Measurements from ENCODE around the gene ATP4B. TPM values are rescaled to one million over a fixed set of nuclear protein-coding genes. Genes with fewer than 3 reads are reported as not detected.

ATP4B gene
- polyA plus RNA-seq, 1 donor (not counting 4 experiments of a cell fraction or from before 2014, with no cell fraction given), result not detected

DNA sequence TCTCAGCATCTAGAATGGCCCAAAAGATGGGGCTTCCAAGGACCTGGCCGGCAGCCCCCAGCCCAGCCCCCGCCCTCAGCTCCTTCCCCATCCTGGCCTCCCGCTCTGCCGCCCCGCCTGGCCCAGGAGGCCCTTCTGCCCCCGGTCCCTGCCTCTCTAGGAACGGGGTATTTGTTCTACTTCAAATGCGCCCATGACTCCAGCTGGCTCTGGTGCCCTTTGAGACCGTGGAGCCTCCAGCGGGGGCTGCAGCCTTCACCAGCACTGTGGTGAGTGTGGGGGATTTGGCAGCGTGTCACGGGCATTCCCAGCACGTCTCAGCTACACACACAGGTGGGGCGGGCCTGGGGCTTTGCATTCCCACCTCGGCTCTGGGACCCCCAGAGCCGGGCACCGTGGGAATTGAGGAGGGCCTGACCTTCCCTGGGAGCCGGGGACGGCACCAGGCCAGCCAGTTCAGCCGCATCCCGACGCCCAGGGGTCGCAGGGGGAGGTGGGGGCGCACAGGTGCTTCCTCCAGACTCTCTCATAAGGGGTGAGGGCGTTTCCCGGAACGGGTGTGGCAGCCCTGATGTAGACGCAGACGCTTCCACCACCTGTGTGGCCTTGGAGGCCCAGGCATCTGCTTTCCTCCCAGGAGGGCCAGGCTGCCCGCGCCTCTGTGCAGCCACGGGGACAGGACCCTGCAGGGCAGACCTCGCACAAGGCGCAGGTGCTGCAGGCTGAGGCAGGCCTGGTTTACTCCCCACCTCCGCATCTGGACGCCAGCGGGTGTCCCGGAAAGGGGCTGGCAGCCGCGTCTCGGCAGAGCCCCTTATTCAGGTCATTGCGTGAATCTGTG is 947 bp downstream of the ATP4B start:
- Histone ChIP-seq H3K9ac (ENCODE audit: control insufficient read depth, extremely low read depth, insufficient read depth, low read length) (no peak overlapping the region), H3K79me2 (ENCODE audit: control insufficient read depth, insufficient read depth, low read length) (no peaks in the 10 kb centered on the region), H3K4me1 (ENCODE audit: control insufficient read depth, extremely low read depth, insufficient read depth, low read length) (peaks cover 2% of the 10 kb centered on the region), H3K4me3 (ENCODE audit: control insufficient read depth in 2 of 3, extremely low read depth in 1 of 3, insufficient read depth in 2 of 3, low read depth in 1 of 3, low read length in 3 of 3) (no peak overlapping the region), H3K9me3 (ENCODE audit: control insufficient read depth, low read depth, low read length) (no peaks in the 10 kb centered on the region), H2AFZ (ENCODE audit: control insufficient read depth, low read length) (no peak overlapping the region), H3K9me1 (ENCODE audit: control insufficient read depth, extremely low read depth, insufficient read depth, low read length) (no peaks in the 10 kb centered on the region), H3K4me2 (ENCODE audit: control insufficient read depth, extremely low read depth, insufficient read depth, low read depth, low read length) (no peak overlapping the region), H3K27me3 (ENCODE audit: control insufficient read depth, extremely low read depth, insufficient read depth, low read length) (peaks cover 20% of the 10 kb centered on the region), H4K20me1 (ENCODE audit: control insufficient read depth, extremely low read depth, insufficient read depth, low read length) (no peaks in the 10 kb centered on the region), H3K36me3 (ENCODE audit: control insufficient read depth in 2 of 2, extremely low read depth in 1 of 2, insufficient read depth in 2 of 2, low read length in 2 of 2) (no peaks in the 10 kb centered on the region), H3K27ac (ENCODE audit: control insufficient read depth, insufficient read depth, low read length) (no peak overlapping the region)
- FAIRE-seq (no peak), DNase-seq (ENCODE audit: low read depth, low spot score) (no peak)
- dilution Hi-C loops (cut with MboI; ENCODE audit: extremely low pct_ligation_motif_present, low sequenced_read_pairs), result no loop called here
- TF ChIP-seq, protein P1, sequence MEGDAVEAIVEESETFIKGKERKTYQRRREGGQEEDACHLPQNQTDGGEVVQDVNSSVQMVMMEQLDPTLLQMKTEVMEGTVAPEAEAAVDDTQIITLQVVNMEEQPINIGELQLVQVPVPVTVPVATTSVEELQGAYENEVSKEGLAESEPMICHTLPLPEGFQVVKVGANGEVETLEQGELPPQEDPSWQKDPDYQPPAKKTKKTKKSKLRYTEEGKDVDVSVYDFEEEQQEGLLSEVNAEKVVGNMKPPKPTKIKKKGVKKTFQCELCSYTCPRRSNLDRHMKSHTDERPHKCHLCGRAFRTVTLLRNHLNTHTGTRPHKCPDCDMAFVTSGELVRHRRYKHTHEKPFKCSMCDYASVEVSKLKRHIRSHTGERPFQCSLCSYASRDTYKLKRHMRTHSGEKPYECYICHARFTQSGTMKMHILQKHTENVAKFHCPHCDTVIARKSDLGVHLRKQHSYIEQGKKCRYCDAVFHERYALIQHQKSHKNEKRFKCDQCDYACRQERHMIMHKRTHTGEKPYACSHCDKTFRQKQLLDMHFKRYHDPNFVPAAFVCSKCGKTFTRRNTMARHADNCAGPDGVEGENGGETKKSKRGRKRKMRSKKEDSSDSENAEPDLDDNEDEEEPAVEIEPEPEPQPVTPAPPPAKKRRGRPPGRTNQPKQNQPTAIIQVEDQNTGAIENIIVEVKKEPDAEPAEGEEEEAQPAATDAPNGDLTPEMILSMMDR (optimal IDR thresholded peaks at IDR 0.05 in 1 of 3, IDR thresholded peaks at IDR 0.05 in 1 of 3, conservative IDR thresholded peaks at IDR 0.05 in 1 of 3; ENCODE audit: extremely low read depth in 1 of 3, insufficient read depth in 2 of 3, low read length in 3 of 3), result no peak
- no peak for TF ChIP-seq EZH2 (IDR thresholded peaks at IDR 0.05; ENCODE audit: low read length)

DNA sequence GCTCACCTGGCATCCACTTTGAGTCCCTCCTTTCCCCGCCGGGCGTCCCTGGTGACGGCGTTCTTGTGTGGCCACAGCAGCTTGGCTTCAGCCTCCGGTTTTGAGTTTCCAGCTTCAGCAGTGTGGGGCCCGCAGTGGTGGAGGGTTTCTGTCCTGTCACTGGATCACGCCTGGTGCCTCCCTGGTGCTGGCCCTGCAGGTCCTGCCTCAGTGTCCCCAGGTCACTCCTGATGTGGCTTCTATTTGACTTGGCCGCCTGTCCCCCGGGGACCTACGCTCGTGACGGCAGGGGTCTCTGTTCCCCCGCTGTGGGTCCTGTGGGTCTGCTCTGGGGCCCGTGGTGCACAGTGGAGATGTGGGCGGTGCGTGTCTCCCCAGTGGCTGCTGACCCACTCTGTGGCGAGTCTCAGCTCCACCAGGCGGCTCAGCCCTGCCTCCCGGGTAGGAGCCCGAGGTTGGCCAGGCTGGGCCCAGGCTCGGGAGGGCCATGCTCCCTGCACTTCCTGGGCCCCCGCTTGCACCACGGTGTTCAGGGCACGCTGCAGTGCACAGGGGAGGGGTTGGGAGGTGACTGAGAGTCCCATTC is 1.9 kb downstream of the ATP4B start:
- Histone ChIP-seq H3K36me3 (ENCODE audit: control insufficient read depth in 2 of 2, extremely low read depth in 1 of 2, insufficient read depth in 2 of 2, low read length in 2 of 2) (no peaks in the 10 kb centered on the region), H3K9me3 (ENCODE audit: control insufficient read depth, low read depth, low read length) (no peaks in the 10 kb centered on the region), H3K79me2 (ENCODE audit: control insufficient read depth, insufficient read depth, low read length) (no peaks in the 10 kb centered on the region), H3K4me1 (ENCODE audit: control insufficient read depth, extremely low read depth, insufficient read depth, low read length) (peaks cover 2% of the 10 kb centered on the region), H3K9me1 (ENCODE audit: control insufficient read depth, extremely low read depth, insufficient read depth, low read length) (no peaks in the 10 kb centered on the region), H4K20me1 (ENCODE audit: control insufficient read depth, extremely low read depth, insufficient read depth, low read length) (no peaks in the 10 kb centered on the region), H2AFZ (ENCODE audit: control insufficient read depth, low read length) (no peak overlapping the region), H3K9ac (ENCODE audit: control insufficient read depth, extremely low read depth, insufficient read depth, low read length) (no peak overlapping the region), H3K27ac (ENCODE audit: control insufficient read depth, insufficient read depth, low read length) (no peak overlapping the region), H3K4me2 (ENCODE audit: control insufficient read depth, extremely low read depth, insufficient read depth, low read depth, low read length) (no peak overlapping the region), H3K27me3 (ENCODE audit: control insufficient read depth, extremely low read depth, insufficient read depth, low read length) (peaks cover 20% of the 10 kb centered on the region), H3K4me3 (ENCODE audit: control insufficient read depth in 2 of 3, extremely low read depth in 1 of 3, insufficient read depth in 2 of 3, low read depth in 1 of 3, low read length in 3 of 3) (no peak overlapping the region)
- DNase-seq (ENCODE audit: low read depth, low spot score) (no peak), FAIRE-seq (no peak)
- no peak for TF ChIP-seq EZH2 (IDR thresholded peaks at IDR 0.05; ENCODE audit: low read length)
- dilution Hi-C loops (cut with MboI; ENCODE audit: extremely low pct_ligation_motif_present, low sequenced_read_pairs), result no loop called here

Data from keratinocyte (primary cell).